ENCODE data around the gene SEMA6C.
"Not testable (repeated sequence)": the region's sequence is repeated elsewhere in the genome, so short reads cannot be mapped to it uniquely, and the experiment has no call there.

The SEMA6C gene

GRCh38 chr1:151146412-151147131 is at the start of gene SEMA6C:
Gene SEMA6C (minus strand): TSS chr1:151146631. CDS start chr1:151142621, 4,010 bp downstream.
- peaks cover 20% of the 10 kb centered on the region for H3K4me1 ChIP-seq (ENCODE audit: insufficient read depth, low read length)
- peak within 1 kb of the TSS; percentile 77 for H2AFZ ChIP-seq (ENCODE audit: low read depth, low read length)
- ATAC-seq (ENCODE audit: insufficient read depth, low read depth) (peak; percentile 99), DNase-seq (peak; percentile 91)
- no peaks in the 10 kb centered on the region for H4K20me1 ChIP-seq (ENCODE audit: insufficient read depth, low read length)
- H3K4me3 ChIP-seq (ENCODE audit: low read depth in 1 of 2, low read length in 2 of 2): peak within 1 kb of the TSS; percentile 52 to 86
- TF ChIP-seq CTCF (IDR thresholded peaks at IDR 0.05; ENCODE audit: borderline replicate concordance, extremely low read depth, low read length, poor library complexity, severe bottlenecking) (no peak), EZH2 (IDR thresholded peaks at IDR 0.05; ENCODE audit: borderline replicate concordance, low read depth, low read length, severe bottlenecking) (no peak)
- H3K9ac ChIP-seq (ENCODE audit: low read depth, low read length): peak within 1 kb of the TSS; percentile 57
- no peaks in the 10 kb centered on the region for H3K9me3 ChIP-seq (ENCODE audit: insufficient read depth, low read length, severe bottlenecking)
- no peaks in the 10 kb centered on the region for H3K36me3 ChIP-seq (ENCODE audit: insufficient read depth, low read length)
- H3K4me2 ChIP-seq (ENCODE audit: insufficient read depth, low read length): peak within 1 kb of the TSS; percentile 87
- H3K27me3 ChIP-seq (ENCODE audit: insufficient read depth, low read length, poor library complexity): no peaks in the 10 kb centered on the region
- no peaks in the 10 kb centered on the region; the same call in 1 of the 2 replicates for H3K79me2 ChIP-seq (ENCODE audit: insufficient read depth, low read length)
- H3K27ac ChIP-seq (ENCODE audit: low read length): peak within 1 kb of the TSS; percentile 78

- not testable (repeated sequence) for ATAC-seq (ENCODE audit: insufficient read depth, low read depth); H3K4me2 ChIP-seq (ENCODE audit: insufficient read depth, low read length); H3K9ac ChIP-seq (ENCODE audit: low read depth, low read length); H3K9me3 ChIP-seq (ENCODE audit: insufficient read depth, low read length, severe bottlenecking); H3K36me3 ChIP-seq (ENCODE audit: insufficient read depth, low read length); DNase-seq; H3K27ac ChIP-seq (ENCODE audit: low read length); H3K27me3 ChIP-seq (ENCODE audit: insufficient read depth, low read length, poor library complexity); H2AFZ ChIP-seq (ENCODE audit: low read depth, low read length); H3K4me3 ChIP-seq (ENCODE audit: low read depth in 1 of 2, low read length in 2 of 2)
- Histone ChIP-seq H4K20me1 (ENCODE audit: insufficient read depth, low read length) (peaks cover 12% of the 10 kb centered on the region; the same call in 1 of the 2 replicates), H3K79me2 (ENCODE audit: insufficient read depth, low read length) (peaks cover 17% of the 10 kb centered on the region), H3K4me1 (ENCODE audit: insufficient read depth, low read length) (peaks cover 29% of the 10 kb centered on the region)
These were observed 48.6 kb upstream of the SEMA6C start for GRCh38 chr1:151194894-151195594.

GRCh38 chr1:151193856-151194255 is 47.4 kb upstream of the SEMA6C start:
- H3K9ac ChIP-seq (ENCODE audit: low read depth, low read length): no peak overlapping the region
- peaks cover 27% of the 10 kb centered on the region for H3K4me1 ChIP-seq (ENCODE audit: insufficient read depth, low read length)
- ATAC-seq (ENCODE audit: insufficient read depth, low read depth) (no peak), DNase-seq (no peak)
- peaks cover under 1% of the 10 kb centered on the region; the same call in 1 of the 2 replicates for H4K20me1 ChIP-seq (ENCODE audit: insufficient read depth, low read length)
- H3K4me3 ChIP-seq (ENCODE audit: low read depth in 1 of 2, low read length in 2 of 2): no peak overlapping the region
- no peak for TF ChIP-seq CTCF (IDR thresholded peaks at IDR 0.05; ENCODE audit: borderline replicate concordance, extremely low read depth, low read length, poor library complexity, severe bottlenecking)
- TF ChIP-seq EZH2 (IDR thresholded peaks at IDR 0.05; ENCODE audit: borderline replicate concordance, low read depth, low read length, severe bottlenecking): no peak
- peaks cover 16% of the 10 kb centered on the region for H3K79me2 ChIP-seq (ENCODE audit: insufficient read depth, low read length)
- no peak overlapping the region for H3K27ac ChIP-seq (ENCODE audit: low read length)
- H2AFZ ChIP-seq (ENCODE audit: low read depth, low read length): no peak overlapping the region
- H3K36me3 ChIP-seq (ENCODE audit: insufficient read depth, low read length): no peaks in the 10 kb centered on the region; the same call in 1 of the 2 replicates
- H3K4me2 ChIP-seq (ENCODE audit: insufficient read depth, low read length): no peak overlapping the region
- H3K27me3 ChIP-seq (ENCODE audit: insufficient read depth, low read length, poor library complexity): no peaks in the 10 kb centered on the region
- H3K9me3 ChIP-seq (ENCODE audit: insufficient read depth, low read length, severe bottlenecking): no peaks in the 10 kb centered on the region

GRCh38 chr1:151193304-151193703 is 46.9 kb upstream of the SEMA6C start:
- no peak for ATAC-seq (ENCODE audit: insufficient read depth, low read depth)
- Histone ChIP-seq H3K27me3 (ENCODE audit: insufficient read depth, low read length, poor library complexity) (no peaks in the 10 kb centered on the region), H3K9me3 (ENCODE audit: insufficient read depth, low read length, severe bottlenecking) (no peaks in the 10 kb centered on the region), H3K4me1 (ENCODE audit: insufficient read depth, low read length) (peaks cover 32% of the 10 kb centered on the region), H3K27ac (ENCODE audit: low read length) (no peak overlapping the region), H4K20me1 (ENCODE audit: insufficient read depth, low read length) (no peaks in the 10 kb centered on the region), H3K4me3 (ENCODE audit: low read depth in 1 of 2, low read length in 2 of 2) (no peak overlapping the region), H3K9ac (ENCODE audit: low read depth, low read length) (no peak overlapping the region), H3K79me2 (ENCODE audit: insufficient read depth, low read length) (peaks cover 16% of the 10 kb centered on the region), H3K4me2 (ENCODE audit: insufficient read depth, low read length) (no peak overlapping the region), H3K36me3 (ENCODE audit: insufficient read depth, low read length) (no peaks in the 10 kb centered on the region), H2AFZ (ENCODE audit: low read depth, low read length) (no peak overlapping the region)
- TF ChIP-seq EZH2 (IDR thresholded peaks at IDR 0.05; ENCODE audit: borderline replicate concordance, low read depth, low read length, severe bottlenecking) (no peak), CTCF (IDR thresholded peaks at IDR 0.05; ENCODE audit: borderline replicate concordance, extremely low read depth, low read length, poor library complexity, severe bottlenecking) (no peak)
- no peak for DNase-seq

Data from DND-41 (cell line).